H1 (cell line): ENCODE data around the gene RTN4RL2. TPM values are rescaled to one million over a fixed set of nuclear protein-coding genes. Genes with fewer than 3 reads are reported as not detected.

Experiments used
- CTCF ChIA-PET: fragments of 300-600 bp; sonication (Branson Sonifier 250); formaldehyde crosslinking; loops from one replicate; lab custom pipeline; 2021; ENCODE audit not compliant: partially characterized antibody; lab: Charles Lee
- POLR2A ChIA-PET: fragments of 300-600 bp; sonication (Branson Sonifier 250); formaldehyde crosslinking; loops from one replicate; lab custom pipeline; 2021; ENCODE audit warnings: inconsistent platforms; ENCODE audit not compliant: partially characterized antibody; lab: Charles Lee
- DNase-seq, 2 experiments: peaks; one replicate each; pipeline versions ENCODE4 v3.0.0 to v3.0.0-alpha.2; 2010 to 2022; ENCODE audit warnings: low spot score in 2 of 2, low read depth in 1 of 2, mixed read lengths in 1 of 2
- FAIRE-seq: peaks from 2 replicates; lab custom pipeline; 2011; peaks lifted over from hg19 to GRCh38; lab: Jason Lieb, UNC
- H2AFZ ChIP-seq: 2 replicates; pipeline ENCODE4 v1.8.1; 2012; ENCODE audit warnings: low read length, inconsistent platforms
- H2AK5ac ChIP-seq: 2 replicates; pipeline ENCODE4 v1.6.1; 2013; ENCODE audit warnings: low read depth, low read length
- H2BK120ac ChIP-seq: replicated peaks from 2 replicates; pipeline ENCODE3; 2013; ENCODE audit warnings: low read depth, low read length, inconsistent platforms
- H2BK12ac ChIP-seq: 2 replicates; pipeline ENCODE4 v1.6.1; 2013; ENCODE audit warnings: low read depth, low read length
- H2BK15ac ChIP-seq: 2 replicates; pipeline ENCODE4 v1.6.1; 2013; ENCODE audit warnings: low read length
- H2BK20ac ChIP-seq: 2 replicates; pipeline ENCODE4 v1.6.1; 2013; ENCODE audit warnings: low read length
- H2BK5ac ChIP-seq: 2 replicates; pipeline ENCODE4 v1.6.1; 2013; ENCODE audit warnings: low read depth, low read length
- H3K14ac ChIP-seq: 2 replicates; pipeline ENCODE4 v1.6.1; 2013; ENCODE audit warnings: inconsistent platforms; ENCODE audit not compliant: insufficient read length
- H3K18ac ChIP-seq: 2 replicates; pipeline ENCODE4 v1.6.1; 2013; ENCODE audit warnings: low read length; ENCODE audit errors: extremely low read depth
- H3K23ac ChIP-seq: 2 replicates; pipeline ENCODE4 v1.6.1; 2013; ENCODE audit warnings: inconsistent platforms; ENCODE audit not compliant: insufficient read length
- H3K23me2 ChIP-seq: 2 replicates; pipeline ENCODE4 v1.6.1; 2013; ENCODE audit warnings: low read depth, low read length
- H3K27ac ChIP-seq: 2 replicates; pipeline ENCODE4 v1.6.1; 2011; ENCODE audit warnings: low read depth, low read length, inconsistent platforms
- H3K27me3 ChIP-seq, 4 experiments: replicated peaks in 1 of 4; 1 replicate in 1 of 4; 2 replicates in 3 of 4; pipeline versions ENCODE4 v1.6.1 to v1.8.1; 2011 to 2013; ENCODE audit warnings: low read length in 3 of 4, mild to moderate bottlenecking in 3 of 4, inconsistent platforms in 2 of 4, mixed read lengths in 2 of 4, moderate library complexity in 1 of 4; ENCODE audit not compliant: control insufficient read depth in 3 of 4, insufficient read depth in 3 of 4; ENCODE audit errors: extremely low read depth in 1 of 4
- H3K36me3 ChIP-seq, 4 experiments: 2 replicates each; pipeline versions ENCODE4 v1.6.1 to v1.8.1; 2011 to 2013; ENCODE audit warnings: mild to moderate bottlenecking in 4 of 4, low read length in 3 of 4, moderate library complexity in 2 of 4, control low read depth in 1 of 4, inconsistent platforms in 1 of 4; ENCODE audit not compliant: insufficient read depth in 4 of 4, control insufficient read depth in 2 of 4
- H3K4ac ChIP-seq: replicated peaks from 2 replicates; pipeline ENCODE3; 2013; ENCODE audit warnings: low read length, low read depth, mixed read lengths, inconsistent platforms; ENCODE audit not compliant: insufficient read length
- H3K4me1 ChIP-seq, 4 experiments: replicated peaks in 1 of 4; 1 replicate in 1 of 4; 2 replicates in 3 of 4; pipeline versions ENCODE4 v1.6.1 to v1.8.1; 2011 to 2013; ENCODE audit warnings: low read length in 3 of 4, inconsistent platforms in 2 of 4, mixed read lengths in 1 of 4; ENCODE audit not compliant: insufficient read depth in 4 of 4, control insufficient read depth in 3 of 4
- H3K4me2 ChIP-seq, 2 experiments: 2 replicates each; pipeline versions ENCODE4 v1.6.1 to v1.8.1; 2011 to 2013; ENCODE audit warnings: low read depth in 2 of 2, low read length in 2 of 2, control low read depth in 1 of 2, inconsistent platforms in 1 of 2, mild to moderate bottlenecking in 1 of 2; ENCODE audit not compliant: insufficient read depth in 1 of 2
- H3K4me3 ChIP-seq, 4 experiments: fragments of 200-600, 300-600 bp in 1 of 4; sonication (generic), shearing (Covaris generic), sonication (Bioruptor Twin) in 1 of 4; 2 replicates each; pipeline versions ENCODE4 v1.5.1 to v1.8.1; 2011 to 2016; ENCODE audit warnings: low read length in 4 of 4, low read depth in 3 of 4, control low read depth in 2 of 4, inconsistent platforms in 2 of 4, mild to moderate bottlenecking in 2 of 4, mixed read lengths in 1 of 4, moderate library complexity in 1 of 4; ENCODE audit not compliant: insufficient read depth in 2 of 4; ENCODE audit errors: extremely low read depth in 1 of 4
- H3K56ac ChIP-seq: replicated peaks from 2 replicates; pipeline ENCODE3; 2013; ENCODE audit warnings: low read depth, mild to moderate bottlenecking, mixed read lengths, low read length, inconsistent platforms; ENCODE audit not compliant: insufficient read length
- H3K79me1 ChIP-seq: 2 replicates; pipeline ENCODE4 v1.6.1; 2013; ENCODE audit warnings: low read depth, low read length, control low read depth
- H3K79me2 ChIP-seq, 2 experiments: 2 replicates each; pipeline versions ENCODE4 v1.6.1 to v1.8.1; 2012 to 2013; ENCODE audit warnings: low read length in 2 of 2, mild to moderate bottlenecking in 2 of 2, inconsistent platforms in 1 of 2; ENCODE audit not compliant: insufficient read depth in 2 of 2, control insufficient read depth in 1 of 2
- H3K9ac ChIP-seq, 4 experiments: replicated peaks in 1 of 4; 1 replicate in 1 of 4; 2 replicates in 3 of 4; pipeline versions ENCODE4 v1.6.1 to v1.8.1; 2011 to 2013; ENCODE audit warnings: low read depth in 3 of 4, low read length in 3 of 4, control low read depth in 2 of 4, mild to moderate bottlenecking in 2 of 4, moderate library complexity in 2 of 4, inconsistent platforms in 1 of 4; ENCODE audit errors: extremely low read depth in 1 of 4
- H3K9me3 ChIP-seq, 2 experiments: 2 replicates each; pipeline versions ENCODE4 v1.6.1 to v1.8.1; 2012 to 2013; ENCODE audit warnings: mild to moderate bottlenecking in 2 of 2, moderate library complexity in 2 of 2, control low read depth in 1 of 2, inconsistent platforms in 1 of 2, low read depth in 1 of 2, low read length in 1 of 2, mixed read lengths in 1 of 2; ENCODE audit not compliant: insufficient read depth in 2 of 2
- H4K20me1 ChIP-seq, 2 experiments: replicated peaks in 1 of 2; 2 replicates each; pipeline versions ENCODE3 to v1.8.1; 2011 to 2013; ENCODE audit warnings: inconsistent platforms in 2 of 2, low read length in 2 of 2, mild to moderate bottlenecking in 1 of 2; ENCODE audit not compliant: insufficient read depth in 2 of 2, control insufficient read depth in 1 of 2
- H4K5ac ChIP-seq: 2 replicates; pipeline ENCODE4 v1.6.1; 2013; ENCODE audit warnings: low read length, low read depth, mixed read lengths, inconsistent platforms; ENCODE audit not compliant: insufficient read length
- H4K8ac ChIP-seq: 2 replicates; pipeline ENCODE4 v1.8.0; 2013; ENCODE audit warnings: mild to moderate bottlenecking, moderate library complexity, low read length, inconsistent platforms; ENCODE audit not compliant: insufficient read depth; ENCODE audit errors: extremely low read depth
- H4K91ac ChIP-seq: replicated peaks from 2 replicates; pipeline ENCODE3; 2013; ENCODE audit warnings: low read length, mixed read lengths, inconsistent platforms; ENCODE audit not compliant: insufficient read length
- CBX8 ChIP-seq: fragments of 300-800, 300-1000 bp; sonication (generic); IDR thresholded peaks from 2 replicates; pipeline ENCODE4 v1.7.1; 2016; ENCODE audit warnings: low read depth, low read length, borderline replicate concordance
- EGR1 ChIP-seq: IDR thresholded peaks from 2 replicates; pipeline ENCODE4 v1.6.1; 2011; ENCODE audit warnings: low read depth, low read length, borderline replicate concordance
- HDAC2 ChIP-seq, 2 experiments: fragments of 300-600 bp in 1 of 2; sonication (generic) in 1 of 2; IDR thresholded peaks; 2 replicates each; pipeline ENCODE4 v1.6.1; 2011 to 2012; ENCODE audit warnings: low read depth in 2 of 2, low read length in 2 of 2, mild to moderate bottlenecking in 2 of 2, moderate library complexity in 2 of 2, borderline replicate concordance in 1 of 2, inconsistent platforms in 1 of 2
- KDM1A ChIP-seq: fragments of 200-600, 300-600 bp; sonication (generic); IDR thresholded peaks from 2 replicates; pipeline ENCODE4 v1.7.1; 2016; ENCODE audit warnings: mild to moderate bottlenecking, low read length, borderline replicate concordance
- SIX5 ChIP-seq: IDR thresholded peaks from 2 replicates; pipeline ENCODE4 v1.6.1; 2011; ENCODE audit warnings: mild to moderate bottlenecking, low read depth, low read length
- SP1 ChIP-seq: IDR thresholded peaks from 2 replicates; pipeline ENCODE4 v1.6.1; 2011; ENCODE audit warnings: low read depth, low read length
- SP4 ChIP-seq: IDR thresholded peaks from 2 replicates; pipeline ENCODE4 v1.6.1; 2012; ENCODE audit warnings: low read length, inconsistent platforms
- TAF1 ChIP-seq: IDR thresholded peaks from 2 replicates; pipeline ENCODE4 v1.6.1; 2011; ENCODE audit warnings: mild to moderate bottlenecking, low read depth, low read length
- WGBS, 2 experiments: shearing (Covaris generic) in 1 of 2; methylation state at CpG; one replicate each; pipeline versions ENCODE4 v1.1.6 to v1.1.7; 2013 to 2015; ENCODE audit warnings: low lambda C conversion rate in 2 of 2, mixed read lengths in 2 of 2, inconsistent platforms in 1 of 2, low coverage in 1 of 2, missing lambda C conversion rate in 1 of 2; ENCODE audit not compliant: insufficient replicate concordance in 2 of 2, insufficient coverage in 1 of 2, insufficient read length in 1 of 2; ENCODE audit errors: extremely low coverage in 1 of 2, missing lambda C conversion rate in 1 of 2; 5-methylcytosine and 5-hydroxymethylcytosine counted together
- polyA plus RNA-seq, 7 experiments: library from polyadenylated mRNA; depleted of rRNA in 3 of 7; stranded (reverse) in 5 of 7; unstranded in 2 of 7; fragments of >200 nt in 5 of 7; fragments of 200-250 nt in 2 of 7; gene quantifications; 1 replicate in 5 of 7; 2 replicates in 1 of 7; 4 replicates in 1 of 7; pipeline versions ENCODE4 v1.2.1 to v1.2.3, GENCODE V29; 2011 to 2013; ENCODE audit warnings: missing spikeins in 2 of 7, mixed read lengths in 2 of 7
- total RNA-seq: library from RNA; stranded (reverse); fragmentation: NEBNext Ultra II Directional; extraction: Animal tissue kit (Norgen Biotek cat#: 25700); gene quantifications from 2 replicates; pipeline ENCODE4 v1.2.1, GENCODE V29; 2021
- TF ChIP-seq, protein P1 (sequence below): IDR thresholded peaks from 2 replicates; pipeline ENCODE4 v1.6.1; 2012; ENCODE audit warnings: inconsistent platforms

The RTN4RL2 gene
- total and polyA plus RNA-seq, 2 of the 8 experiments (the other 6 are each of a cell fraction or from before 2014, with no cell fraction given), result 11.4 to 23.7 TPM

DNA sequence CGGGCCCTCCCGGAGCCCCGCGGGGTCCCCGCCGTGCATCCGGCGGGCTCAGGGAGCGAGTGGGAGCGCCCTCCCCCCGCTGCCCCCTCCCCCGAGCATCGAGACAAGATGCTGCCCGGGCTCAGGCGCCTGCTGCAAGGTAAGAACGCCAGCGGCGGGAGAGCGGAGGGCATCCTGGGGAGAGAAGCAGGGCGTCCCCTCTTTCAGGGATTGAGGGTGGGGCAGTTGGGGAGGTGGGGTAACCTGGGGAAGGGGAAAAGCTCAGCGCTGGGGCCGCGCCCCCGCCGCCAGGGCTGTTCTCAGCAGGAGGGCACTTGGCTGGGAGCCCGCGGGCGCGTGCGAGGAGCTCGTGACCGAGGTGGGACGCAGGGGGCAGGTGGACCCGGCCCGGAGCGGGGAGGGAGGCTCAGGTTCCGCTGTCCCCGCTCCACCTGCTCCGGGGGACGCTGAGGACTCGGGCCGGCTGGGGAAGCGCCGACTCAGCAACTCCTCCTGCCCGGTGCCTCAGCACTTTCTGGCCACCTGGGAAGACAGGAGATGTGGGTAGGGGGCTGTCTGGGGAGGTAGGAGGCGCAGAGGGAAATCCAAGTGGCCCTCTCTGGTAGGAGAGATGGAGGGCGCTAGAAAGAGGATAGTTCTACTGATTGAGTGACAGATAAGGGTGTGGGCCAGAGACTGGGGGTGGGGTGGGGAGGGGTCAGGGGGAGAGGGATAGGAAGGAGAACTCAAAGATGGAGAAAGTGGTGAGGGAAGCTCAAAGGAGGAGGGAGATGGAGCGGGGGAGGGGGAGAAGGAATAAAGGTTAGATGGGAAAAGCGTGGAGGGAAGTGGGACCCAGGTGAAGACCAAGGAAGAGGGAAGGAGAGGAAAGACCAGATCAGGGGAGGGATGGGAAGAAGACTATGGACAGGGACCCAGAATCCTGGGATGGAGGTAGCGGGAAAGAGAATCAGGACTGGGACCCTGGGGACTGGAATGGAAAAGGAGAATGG, 726 bp downstream of the RTN4RL2 start:
- H3K14ac ChIP-seq, result no peak overlapping the region
- H3K79me2 ChIP-seq, result peaks cover 0 to 21% of the 10 kb centered on the region in 2 experiments; a peak in 2 of 4 replicates
- no peak for FAIRE-seq
- peaks cover 3% of the 10 kb centered on the region; the same call in 1 of the 2 replicates for H3K79me1 ChIP-seq
- peak overlapping the region; percentile 84 to 99 for H3K4me2 ChIP-seq
- H2BK120ac ChIP-seq, result no peak overlapping the region
- no peaks in the 10 kb centered on the region for H3K9me3 ChIP-seq
- H3K18ac ChIP-seq, result peak overlapping the region; percentile 90
- peak overlapping the region; percentile 52; the same call in 1 of the 2 replicates for H2BK5ac ChIP-seq
- peak overlapping the region in 2 of 4 experiments; percentile 3 to 25; a peak in 4 of 7 replicates for H3K9ac ChIP-seq
- 0 out of 2 replicates have a peak overlapping the region, but pooled peaks have one; percentile 61 for H2BK20ac ChIP-seq
- H4K91ac ChIP-seq, result no peak overlapping the region
- H4K20me1 ChIP-seq, result peaks cover 0 to 2% of the 10 kb centered on the region in 2 experiments
- H2BK15ac ChIP-seq, result 0 out of 2 replicates have a peak overlapping the region, but pooled peaks have one; percentile 72
- peak overlapping the region; percentile 60; the same call in 1 of the 2 replicates for H2BK12ac ChIP-seq
- H3K56ac ChIP-seq, result no peak overlapping the region
- H2AFZ ChIP-seq, result no peak overlapping the region
- no peaks in the 10 kb centered on the region for H3K36me3 ChIP-seq
- peak overlapping the region; percentile 58; the same call in 1 of the 2 replicates for H2AK5ac ChIP-seq
- H3K27ac ChIP-seq, result no peak overlapping the region
- ChIA-PET POLR2A (interaction anchor here (0.8 to 10.5 kb wide), 15 partner anchors 8 to 280 kb away, joined by 3 to 141 read pairs (median 4); partner anchors contain the start of genes SELENOH, SLC43A1, TIMM10 and TNKS1BP1), CTCF (interaction anchor here (0.9 to 14.0 kb wide), 15 partner anchors 13 to 187 kb away, joined by 3 to 452 read pairs (median 5); partner anchors contain the start of genes SLC43A3 and TIMM10)
- H3K23me2 ChIP-seq, result peaks cover 24% of the 10 kb centered on the region
- peaks cover 8 to 36% (median 26%) of the 10 kb centered on the region in 4 experiments for H3K27me3 ChIP-seq
- H4K5ac ChIP-seq, result no peak overlapping the region
- H3K23ac ChIP-seq, result no peak overlapping the region
- peak overlapping the region; percentile 62 to 97 (median 74) for H3K4me3 ChIP-seq
- DNase-seq, result peak in 1 of 2 experiments; percentile 80
- no peak overlapping the region for H4K8ac ChIP-seq
- no peak overlapping the region for H3K4ac ChIP-seq
- peaks cover 5 to 50% (median 37%) of the 10 kb centered on the region in 4 experiments for H3K4me1 ChIP-seq
- 6% methylated on average over 10 of the region's 50 CpGs; no CpG with 5 or more reads in 1 of the 2 experiments for WGBS, 2 experiments
- TF ChIP-seq SIX5, result no peak
- TF ChIP-seq, protein P1, sequence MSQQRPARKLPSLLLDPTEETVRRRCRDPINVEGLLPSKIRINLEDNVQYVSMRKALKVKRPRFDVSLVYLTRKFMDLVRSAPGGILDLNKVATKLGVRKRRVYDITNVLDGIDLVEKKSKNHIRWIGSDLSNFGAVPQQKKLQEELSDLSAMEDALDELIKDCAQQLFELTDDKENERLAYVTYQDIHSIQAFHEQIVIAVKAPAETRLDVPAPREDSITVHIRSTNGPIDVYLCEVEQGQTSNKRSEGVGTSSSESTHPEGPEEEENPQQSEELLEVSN, result peak; percentile 19; the same call in 1 of the 2 replicates
- no peak for TF ChIP-seq CBX8
- TF ChIP-seq KDM1A, result 0 out of 2 replicates have a peak, but pooled peaks have one; percentile 11
- no peak for TF ChIP-seq SP1
- TF ChIP-seq EGR1, result peak; percentile 25; the same call in 1 of the 2 replicates
- TF ChIP-seq HDAC2 (IDR thresholded peaks at IDR 0.05; ENCODE audit: borderline replicate concordance in 1 of 2, low read depth in 2 of 2, low read length in 2 of 2), result peak in 1 of 2 experiments; percentile 50; a peak in 1 of 4 replicates
- TF ChIP-seq SP4, result no peak
- TF ChIP-seq TAF1, result no peak
